Spleen (tissue), 11 donors: Measurements from ENCODE around the gene CCDC106. TPM values are rescaled to one million over a fixed set of nuclear protein-coding genes. Genes with fewer than 3 reads are reported as not detected.
A peak's percentile ranks its signal among the peaks of the same experiment; 100 is the strongest.

ENCODE experiments used
- DNase-seq: peaks from one replicate; pipeline ENCODE4 v3.0.0-alpha.2; 2020
- H3K27ac ChIP-seq, 8 donors: fragments of 200-600 bp; sonication (generic) in 7 of 8; 1 replicate in 4 of 8; 2 replicates in 4 of 8; pipeline versions ENCODE4 v1.5.0 to v1.8.0; 2016 to 2021; ENCODE audit warnings: inconsistent platforms in 4 of 8, mild to moderate bottlenecking in 4 of 8, moderate library complexity in 1 of 8
- H3K27me3 ChIP-seq, 7 donors: fragments of 200-600 bp; sonication (generic) in 6 of 7; replicated peaks in 1 of 7; 1 replicate in 4 of 7; 2 replicates in 3 of 7; pipeline versions ENCODE4 v1.5.0 to v1.8.0; 2016 to 2021; ENCODE audit warnings: inconsistent platforms in 3 of 7, mild to moderate bottlenecking in 1 of 7
- H3K36me3 ChIP-seq, 6 donors: fragments of 200-600 bp; sonication (generic) in 5 of 6; 1 replicate in 4 of 6; 2 replicates in 2 of 6; pipeline versions ENCODE4 v1.5.0 to v1.8.0; 2016 to 2021; ENCODE audit warnings: inconsistent platforms in 2 of 6
- H3K4me1 ChIP-seq, 6 donors: fragments of 200-600 bp; sonication (generic) in 5 of 6; 1 replicate in 3 of 6; 2 replicates in 3 of 6; pipeline versions ENCODE4 v1.5.0 to v1.8.0; 2016 to 2021; ENCODE audit warnings: inconsistent platforms in 3 of 6
- H3K4me3 ChIP-seq, 8 donors: fragments of 200-600 bp; sonication (generic) in 7 of 8; 1 replicate in 4 of 8; 2 replicates in 4 of 8; pipeline versions ENCODE4 v1.5.0 to v1.8.0; 2016 to 2021; ENCODE audit warnings: inconsistent platforms in 4 of 8, mild to moderate bottlenecking in 4 of 8, moderate library complexity in 2 of 8
- H3K9me3 ChIP-seq, 8 donors: fragments of 200-600 bp; sonication (generic) in 7 of 8; 1 replicate in 4 of 8; 2 replicates in 4 of 8; pipeline versions ENCODE4 v1.5.0 to v1.8.0; 2016 to 2021; ENCODE audit warnings: inconsistent platforms in 4 of 8
- POLR2A ChIP-seq, 3 donors: fragments of 450-650 bp; IDR thresholded peaks; one replicate each; pipeline ENCODE4 v1.5.1; 2017; ENCODE audit warnings: antibody characterized with exemption in 3 of 3, mild to moderate bottlenecking in 1 of 3
- POLR2AphosphoS5 ChIP-seq, 3 donors: sonication (generic); formaldehyde crosslinking; IDR thresholded peaks; one replicate each; pipeline ENCODE4 v1.5.1; 2017; ENCODE audit warnings: antibody characterized with exemption in 3 of 3
- whole genome bisulfite sequencing, 5 donors: extraction: QIAGEN DNeasy Blood & Tissue Kit in 3 of 5; methylation state at CpG; one replicate each; pipeline versions ENCODE4 v1.1.5 to v1.1.7; 2013 to 2018; 5-methylcytosine and 5-hydroxymethylcytosine counted together
- intact Hi-C: fragments of 100-400 bp; cut with DNase I; formaldehyde crosslinking; loops from one replicate; pipeline ENCODE4 v1.15.0; 2023; ENCODE audit warnings: low total_unique reads
- polyA plus RNA-seq, 3 donors: library from polyadenylated mRNA; stranded (reverse); fragments of 200-250 nt; gene quantifications; one replicate each; pipeline ENCODE4 v1.2.1, GENCODE V29; 2013
- total RNA-seq, 7 donors: library from RNA; depleted of rRNA in 3 of 7; stranded (reverse); fragments of >200 nt in 3 of 7; fragmentation: NEBNext Ultra II Directional in 4 of 7; extraction: Animal tissue kit (Norgen Biotek cat#: 25700) in 4 of 7; gene quantifications; one replicate each; pipeline versions ENCODE4 v1.1.0 to v1.2.1, GENCODE V29; 2016 to 2021
- TF ChIP-seq, protein P1 (sequence below), 11 experiments: fragments of 200-600 bp in 7 of 11; fragments of 450-650 bp in 4 of 11; sonication (generic) in 4 of 11; IDR thresholded peaks in 8 of 11; conservative IDR thresholded peaks in 3 of 11; 1 replicate in 7 of 11; 2 replicates in 4 of 11; pipeline versions ENCODE4 v1.4.0 to v1.8.0; 2016 to 2021; ENCODE audit warnings: antibody characterized with exemption in 11 of 11, inconsistent platforms in 4 of 11, mild to moderate bottlenecking in 1 of 11
- donor health status: healthy with polysubstance abuse.
- donor health status: DM: no; HTN: no; CAD: no; lungs with moderate emphysema.
- donor health status: DM: no; HTN: no; CAD: no.
- donor health status: Bipolar disorder and iron deficiency.
- donor health status: healthy.
- donor health status: DM: no; HTN: no; CAD: no.
- donor health status: DM: yes; HTN: yes; CAD: no.

The CCDC106 gene
- total and polyA plus RNA-seq, 10 donors = 11.9 to 40.1 (median 18.6) TPM

DNA sequence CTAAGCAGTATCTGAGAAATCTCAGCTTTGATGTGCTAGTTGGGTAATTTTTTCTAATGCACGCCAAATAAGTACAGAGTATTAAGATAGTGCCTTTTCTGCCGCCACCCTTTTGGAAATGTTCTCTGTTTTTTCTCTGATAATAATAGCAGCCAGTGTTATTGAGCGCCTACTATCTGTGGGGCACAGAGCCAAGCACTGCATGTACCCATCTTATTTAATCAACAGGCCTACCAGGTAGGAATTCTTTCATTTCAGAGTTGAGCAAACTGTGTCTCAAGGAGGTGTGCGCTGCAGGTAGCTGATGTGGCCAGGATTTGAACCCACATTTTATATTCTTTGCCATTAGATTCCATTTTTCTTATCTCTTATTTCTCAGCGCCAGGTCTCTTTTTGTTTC is 28.4 kb downstream of the CCDC106 start:
- no peak for DNase-seq
- peaks cover 0 to 79% (median 56%) of the 10 kb centered on the region in 6 donors for H3K36me3 ChIP-seq
- TF ChIP-seq POLR2AphosphoS5 (IDR thresholded peaks at IDR 0.05) (no peak), POLR2A (IDR thresholded peaks at IDR 0.05) (no peak)
- TF ChIP-seq, protein P1, sequence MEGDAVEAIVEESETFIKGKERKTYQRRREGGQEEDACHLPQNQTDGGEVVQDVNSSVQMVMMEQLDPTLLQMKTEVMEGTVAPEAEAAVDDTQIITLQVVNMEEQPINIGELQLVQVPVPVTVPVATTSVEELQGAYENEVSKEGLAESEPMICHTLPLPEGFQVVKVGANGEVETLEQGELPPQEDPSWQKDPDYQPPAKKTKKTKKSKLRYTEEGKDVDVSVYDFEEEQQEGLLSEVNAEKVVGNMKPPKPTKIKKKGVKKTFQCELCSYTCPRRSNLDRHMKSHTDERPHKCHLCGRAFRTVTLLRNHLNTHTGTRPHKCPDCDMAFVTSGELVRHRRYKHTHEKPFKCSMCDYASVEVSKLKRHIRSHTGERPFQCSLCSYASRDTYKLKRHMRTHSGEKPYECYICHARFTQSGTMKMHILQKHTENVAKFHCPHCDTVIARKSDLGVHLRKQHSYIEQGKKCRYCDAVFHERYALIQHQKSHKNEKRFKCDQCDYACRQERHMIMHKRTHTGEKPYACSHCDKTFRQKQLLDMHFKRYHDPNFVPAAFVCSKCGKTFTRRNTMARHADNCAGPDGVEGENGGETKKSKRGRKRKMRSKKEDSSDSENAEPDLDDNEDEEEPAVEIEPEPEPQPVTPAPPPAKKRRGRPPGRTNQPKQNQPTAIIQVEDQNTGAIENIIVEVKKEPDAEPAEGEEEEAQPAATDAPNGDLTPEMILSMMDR (IDR thresholded peaks at IDR 0.05 in 8 of 11, conservative IDR thresholded peaks at IDR 0.05 in 3 of 11) = no peak
- 62 to 81% (median 73%) methylated on average over 5 of the region's 5 CpGs for WGBS, 5 donors
- intact Hi-C loops = no loop called here
- H3K4me3 ChIP-seq = peak overlapping the region in 7 of 8 donors; percentile 59 to 98 (median 88)
- H3K9me3 ChIP-seq = no peaks in the 10 kb centered on the region
- H3K4me1 ChIP-seq = peaks cover 63 to 96% (median 81%) of the 10 kb centered on the region in 6 donors
- no peaks in the 10 kb centered on the region for H3K27me3 ChIP-seq
- H3K27ac ChIP-seq = peak overlapping the region in 7 of 8 donors; percentile 87 to 99 (median 95)

DNA sequence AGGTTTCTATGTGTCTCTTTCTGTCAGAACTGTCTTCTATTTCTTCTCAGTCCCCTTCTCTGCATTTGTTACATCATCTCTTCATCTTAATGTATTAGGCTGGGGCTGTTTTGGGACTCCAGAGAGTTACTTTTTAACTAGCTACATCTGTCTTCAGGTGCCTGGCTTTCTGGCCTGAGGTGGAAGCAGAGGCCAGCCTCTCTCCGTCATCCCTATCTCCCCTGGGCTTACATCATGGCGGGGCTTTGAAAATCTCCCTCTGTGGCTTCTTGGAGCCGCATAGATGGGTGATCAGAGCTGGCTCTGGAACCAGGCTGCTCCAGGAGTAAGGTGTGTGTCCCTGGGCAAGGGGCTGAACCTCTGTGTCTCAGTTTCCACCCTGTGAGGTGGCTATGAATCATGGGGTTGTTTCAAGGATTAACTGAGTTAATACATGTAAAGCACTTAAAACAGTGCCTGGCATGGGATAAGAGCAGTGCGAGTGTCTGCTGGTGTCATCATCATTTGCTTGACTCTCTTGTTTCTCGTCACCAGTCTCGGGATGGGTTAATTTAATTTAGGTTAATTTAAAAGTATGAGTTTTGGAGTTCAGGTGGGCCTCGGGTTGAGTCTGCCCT is 29.0 kb downstream of the CCDC106 start:
- Histone ChIP-seq H3K9me3 (no peaks in the 10 kb centered on the region), H3K27me3 (no peaks in the 10 kb centered on the region), H3K4me1 (peaks cover 57 to 96% (median 81%) of the 10 kb centered on the region in 6 donors), H3K4me3 (peak overlapping the region in 6 of 8 donors; percentile 59 to 98 (median 86)), H3K27ac (peak overlapping the region; percentile 28 to 99 (median 95)), H3K36me3 (peaks cover 0 to 79% (median 60%) of the 10 kb centered on the region in 6 donors)
- TF ChIP-seq POLR2AphosphoS5 (IDR thresholded peaks at IDR 0.05) = no peak
- intact Hi-C loops = no loop called here
- WGBS, 5 donors = 49 to 85% (median 63%) methylated on average over 7 of the region's 7 CpGs
- DNase-seq = no peak

DNA sequence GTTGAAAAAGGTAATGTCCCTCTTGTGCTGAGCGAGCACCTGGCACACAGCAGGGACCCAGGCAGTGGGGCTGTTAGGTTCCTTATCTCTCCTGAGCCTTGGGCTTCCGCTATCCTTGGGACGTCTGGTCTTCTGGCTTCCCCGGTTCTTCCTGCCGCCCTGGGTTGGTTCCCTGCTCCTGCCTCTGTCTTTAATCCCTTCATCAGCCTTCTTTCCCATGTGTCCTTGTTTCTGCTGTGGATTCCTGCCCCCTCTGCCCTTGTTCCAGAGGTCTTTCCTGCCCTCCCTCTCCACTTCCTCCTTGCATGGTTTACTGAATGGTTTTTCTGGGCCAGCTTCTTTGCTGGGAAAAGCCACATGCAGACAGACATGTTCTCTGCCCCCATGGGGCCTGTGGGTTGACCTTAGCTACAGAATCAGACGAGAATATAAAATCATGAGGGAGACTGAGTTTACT is 29.6 kb downstream of the CCDC106 start:
- peak overlapping the region; percentile 28 to 99 (median 95) for H3K27ac ChIP-seq
- H3K9me3 ChIP-seq = no peaks in the 10 kb centered on the region
- peaks cover 59 to 96% (median 83%) of the 10 kb centered on the region in 6 donors for H3K4me1 ChIP-seq
- peaks cover 0 to 79% (median 62%) of the 10 kb centered on the region in 6 donors for H3K36me3 ChIP-seq
- DNase-seq = no peak
- H3K27me3 ChIP-seq = no peaks in the 10 kb centered on the region
- intact Hi-C loops = no loop called here
- peak in 2 of 3 donors; percentile 27 to 60 for TF ChIP-seq POLR2AphosphoS5 (IDR thresholded peaks at IDR 0.05)
- TF ChIP-seq, protein P1 (IDR thresholded peaks at IDR 0.05 in 8 of 11, conservative IDR thresholded peaks at IDR 0.05 in 3 of 11) = no peak
- H3K4me3 ChIP-seq = peak overlapping the region in 6 of 8 donors; percentile 16 to 98 (median 77)
- 43 to 68% (median 54%) methylated on average over 6 of the region's 6 CpGs for WGBS, 5 donors

DNA sequence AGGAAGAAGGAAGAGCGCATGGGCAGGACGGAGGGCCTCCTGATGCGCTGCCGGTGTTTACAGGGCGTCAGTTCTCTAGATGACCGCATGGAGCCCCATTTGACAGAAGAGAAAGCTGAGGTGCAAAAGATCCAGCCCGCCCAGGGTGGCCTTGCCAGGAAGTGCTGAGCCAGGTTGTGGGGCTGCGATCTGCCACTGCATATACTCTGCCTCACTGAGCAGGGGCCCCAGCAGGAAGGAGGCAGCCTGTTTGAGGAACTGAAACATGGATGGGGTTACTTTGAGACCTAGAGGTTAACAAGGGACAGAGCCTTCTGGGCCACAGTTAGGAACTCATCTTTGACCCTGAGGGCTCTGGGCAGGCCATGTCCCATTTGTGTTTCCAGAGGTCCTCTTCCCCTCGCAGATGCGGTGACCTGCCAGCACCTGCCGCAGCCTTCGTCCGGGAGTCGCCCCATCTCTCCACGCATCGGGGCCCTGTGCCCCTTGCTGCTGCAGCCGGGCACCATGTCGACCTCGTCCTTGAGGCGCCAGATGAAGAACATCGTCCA is 30.2 kb downstream of the CCDC106 start:
- peak overlapping the region in 5 of 8 donors; percentile 16 to 98 (median 70) for H3K4me3 ChIP-seq
- H3K36me3 ChIP-seq = peaks cover 0 to 79% (median 61%) of the 10 kb centered on the region in 6 donors
- H3K9me3 ChIP-seq = no peaks in the 10 kb centered on the region
- peaks cover 59 to 92% (median 83%) of the 10 kb centered on the region in 6 donors for H3K4me1 ChIP-seq
- no peaks in the 10 kb centered on the region for H3K27me3 ChIP-seq
- intact Hi-C loops = no loop called here
- WGBS, 5 donors = 45 to 64% (median 54%) methylated on average over 21 of the region's 21 CpGs
- peak; percentile 94 for DNase-seq
- peak overlapping the region; percentile 28 to 99 (median 95) for H3K27ac ChIP-seq
- peak; percentile 74 to 85 (median 78) for TF ChIP-seq POLR2AphosphoS5 (IDR thresholded peaks at IDR 0.05)
- no peak for TF ChIP-seq POLR2A (IDR thresholded peaks at IDR 0.05)
- TF ChIP-seq, protein P1 (IDR thresholded peaks at IDR 0.05 in 8 of 11, conservative IDR thresholded peaks at IDR 0.05 in 3 of 11) = peak in 6 of 11 experiments; percentile 29 to 54 (median 40)
